ENCODE results near the gene AAK1.
A peak's percentile ranks its signal among the peaks of the same experiment; 100 is the strongest.

AAK1 gene

GRCh38 chr2:69570474-69570873 is 73.1 kb downstream of the AAK1 start:
- TF ChIP-seq CTCF (conservative IDR thresholded peaks at IDR 0.05; ENCODE audit: low read depth) = no peak
- DNase-seq (ENCODE audit: low spot score) = peak; percentile 39
- POLR2A ChIA-PET (ENCODE audit: low non-redundant PET) = no interaction called here
- H3K27ac ChIP-seq = no peak overlapping the region
- CTCF ChIA-PET = interaction anchor here (0.5 to 0.6 kb wide), 3 partner anchors 32 to 694 kb away, joined by 3 read pairs; no protein-coding TSS in a partner anchor

GRCh38 chr2:69567909-69568300 is 75.6 kb downstream of the AAK1 start:
- no peak overlapping the region for H3K27ac ChIP-seq
- CTCF ChIA-PET = no interaction called here
- DNase-seq (ENCODE audit: low spot score) = no peak
- POLR2A ChIA-PET (ENCODE audit: low non-redundant PET) = no interaction called here
- TF ChIP-seq CTCF (conservative IDR thresholded peaks at IDR 0.05; ENCODE audit: low read depth) = no peak

GRCh38 chr2:69567157-69567908 is 76.2 kb downstream of the AAK1 start:
- CTCF ChIA-PET = interaction anchor here (0.5 kb wide), 1 partner anchor 138 kb away, joined by 5 read pairs; no protein-coding TSS in a partner anchor

GRCh38 chr2:69566669-69567068 is 76.9 kb downstream of the AAK1 start:
- CTCF ChIA-PET = interaction anchor here (0.5 kb wide), 1 partner anchor 139 kb away, joined by 5 read pairs; no protein-coding TSS in a partner anchor
- H3K27ac ChIP-seq = no peak overlapping the region
- DNase-seq (ENCODE audit: low spot score) = no peak
- TF ChIP-seq CTCF (conservative IDR thresholded peaks at IDR 0.05; ENCODE audit: low read depth) = no peak
- POLR2A ChIA-PET (ENCODE audit: low non-redundant PET) = interaction anchor here (0.5 kb wide), 1 partner anchor 173 kb away, joined by 3 read pairs; no protein-coding TSS in a partner anchor

More at GRCh38 chr2:69567157-69567908, 76.2 kb downstream of the AAK1 start:
- DNase-seq (ENCODE audit: low spot score) = peak; percentile 11
- no peak for TF ChIP-seq CTCF (conservative IDR thresholded peaks at IDR 0.05; ENCODE audit: low read depth)
- H3K27ac ChIP-seq = no peak overlapping the region
- POLR2A ChIA-PET (ENCODE audit: low non-redundant PET) = interaction anchor here (0.5 kb wide), 1 partner anchor 172 kb away, joined by 3 read pairs; no protein-coding TSS in a partner anchor

GRCh38 chr2:69565431-69565839 is 78.1 kb downstream of the AAK1 start:
- CTCF ChIA-PET = interaction anchor here (0.6 to 1.2 kb wide), 8 partner anchors 9 to 1183 kb away, joined by 3 to 8 read pairs (median 3); no protein-coding TSS in a partner anchor
- POLR2A ChIA-PET (ENCODE audit: low non-redundant PET) = interaction anchor here (0.6 kb wide), 1 partner anchor 118 kb away, joined by 4 read pairs; no protein-coding TSS in a partner anchor
- DNase-seq (ENCODE audit: low spot score) = peak; percentile 14
- peak; percentile 60 for TF ChIP-seq CTCF (conservative IDR thresholded peaks at IDR 0.05; ENCODE audit: low read depth)
- no peak overlapping the region for H3K27ac ChIP-seq

GRCh38 chr2:69564604-69565003 is 78.9 kb downstream of the AAK1 start:
- TF ChIP-seq CTCF (conservative IDR thresholded peaks at IDR 0.05; ENCODE audit: low read depth) = no peak
- no peak for DNase-seq (ENCODE audit: low spot score)
- POLR2A ChIA-PET (ENCODE audit: low non-redundant PET) = no interaction called here
- CTCF ChIA-PET = interaction anchor here (0.6 to 1.2 kb wide), 6 partner anchors 8 to 1184 kb away, joined by 3 to 8 read pairs (median 3); partner anchors contain the start of gene NFU1
- H3K27ac ChIP-seq = no peak overlapping the region
